HG03103 (cell line): Measurements from ENCODE around the gene LRRC4B.

Source experiments
- ATAC-seq: cut with Tn5 transposase; IDR thresholded peaks from one replicate; pipeline ENCODE4 v1.9.1; 2021; ENCODE audit warnings: low read depth; ENCODE audit not compliant: unreplicated experiment

The LRRC4B gene

GRCh38 chr19:50509366-50509765 lies 58.9 kb downstream of the LRRC4B start:
- no peak for ATAC-seq

GRCh38 chr19:50508843-50509190 lies 59.4 kb downstream of the LRRC4B start:
- no peak for ATAC-seq

- no peak for ATAC-seq
Measured at GRCh38 chr19:50507376-50507775, 60.9 kb downstream of the LRRC4B start.

GRCh38 chr19:50506700-50507099 lies 61.5 kb downstream of the LRRC4B start:
- no peak for ATAC-seq

GRCh38 chr19:50505856-50506611 lies 62.2 kb downstream of the LRRC4B start:
- ATAC-seq = no peak

GRCh38 chr19:50501568-50502475 lies 66.4 kb downstream of the LRRC4B start:
- ATAC-seq = no peak

GRCh38 chr19:50501186-50501567 lies 67.1 kb downstream of the LRRC4B start:
- no peak for ATAC-seq

GRCh38 chr19:50500753-50501151 lies 67.5 kb downstream of the LRRC4B start:
- ATAC-seq = no peak

- no peak for ATAC-seq
Measured at GRCh38 chr19:50500060-50500752, 68.0 kb downstream of the LRRC4B start.

- no peak for ATAC-seq
Measured at GRCh38 chr19:50498219-50499056, 69.8 kb downstream of the LRRC4B start.

- no peak for ATAC-seq
Measured at GRCh38 chr19:50497022-50497405, 71.2 kb downstream of the LRRC4B start.

- no peak for ATAC-seq
Measured at GRCh38 chr19:50496189-50497021, 71.8 kb downstream of the LRRC4B start.

- ATAC-seq = no peak
Measured at GRCh38 chr19:50495020-50495531, 73.2 kb downstream of the LRRC4B start.

- ATAC-seq = no peak
Measured at GRCh38 chr19:50494186-50495019, 73.8 kb downstream of the LRRC4B start.

GRCh38 chr19:50493171-50493570 lies 75.1 kb downstream of the LRRC4B start:
- ATAC-seq = no peak

GRCh38 chr19:50492303-50493052 lies 75.8 kb downstream of the LRRC4B start:
- no peak for ATAC-seq

- no peak for ATAC-seq
Measured at GRCh38 chr19:50490991-50491472, 77.2 kb downstream of the LRRC4B start.

GRCh38 chr19:50490411-50490811 lies 77.8 kb downstream of the LRRC4B start:
- no peak for ATAC-seq
